HEK293 (cell line): Measurements from ENCODE around the gene ECT2L.

ENCODE experiments used
- CTCF ChIA-PET: fragments of 350-600 bp; formaldehyde crosslinking; extraction: SDS; loops from one replicate; lab custom pipeline; 2021; ENCODE audit warnings: antibody characterized with exemption; lab: Yijun Ruan, JAX
- POLR2A ChIA-PET: fragments of 300-600 bp; formaldehyde crosslinking; extraction: SDS; loops from one replicate; lab custom pipeline; 2020; ENCODE audit warnings: antibody characterized with exemption, inconsistent platforms; lab: Yijun Ruan, JAX
- H3K27ac ChIP-seq: fragments of 200-500 bp; sonication (Bioruptor generic); 2 replicates; pipeline ENCODE4 v1.5.1; 2014; ENCODE audit warnings: low read depth, low read length, control low read depth, inconsistent platforms; ENCODE audit errors: extremely low read depth
- H3K36me3 ChIP-seq, 2 experiments: fragments of 200-500 bp in 1 of 2; sonication (Bioruptor generic) in 1 of 2; 1 replicate in 1 of 2; 2 replicates in 1 of 2; pipeline ENCODE4 v1.5.1; 2014 to 2017; ENCODE audit warnings: inconsistent platforms in 2 of 2, low read length in 2 of 2; ENCODE audit not compliant: control insufficient read depth in 2 of 2, insufficient read depth in 1 of 2
- H3K4me1 ChIP-seq: fragments of 200-500 bp; sonication (Bioruptor generic); 2 replicates; pipeline ENCODE4 v1.5.1; 2014; ENCODE audit warnings: mild to moderate bottlenecking, low read length, inconsistent platforms; ENCODE audit not compliant: control insufficient read depth, insufficient read depth
- H3K4me3 ChIP-seq: 2 replicates; pipeline ENCODE4 v1.5.1; 2011; ENCODE audit warnings: low read depth, mild to moderate bottlenecking, control low read depth, low read length, moderate library complexity
- H3K9me3 ChIP-seq: fragments of 200-500 bp; sonication (Bioruptor generic); 2 replicates; pipeline ENCODE4 v1.5.1; 2014; ENCODE audit warnings: low read depth, low read length, inconsistent platforms; ENCODE audit not compliant: control insufficient read depth, insufficient read depth
- KLF9 ChIP-seq: fragments of 450-650 bp; formaldehyde crosslinking; IDR thresholded peaks from 2 replicates; pipeline ENCODE4 v1.5.1; 2016; ENCODE audit warnings: missing biosample characterization, missing genetic modification characterization, low read depth
- PRDM10 ChIP-seq: fragments of 450-650 bp; formaldehyde crosslinking; IDR thresholded peaks from 2 replicates; pipeline ENCODE4 v1.5.1; 2016; ENCODE audit warnings: missing biosample characterization, missing genetic modification characterization
- REST ChIP-seq: fragments of 450-650 bp; formaldehyde crosslinking; IDR thresholded peaks from 2 replicates; pipeline ENCODE4 v1.5.1; 2016; ENCODE audit warnings: missing biosample characterization, missing genetic modification characterization
- SCRT2 ChIP-seq: fragments of 450-650 bp; formaldehyde crosslinking; IDR thresholded peaks from 2 replicates; pipeline ENCODE4 v1.5.1; 2016; ENCODE audit warnings: missing biosample characterization, missing genetic modification characterization
- ZBTB44 ChIP-seq: fragments of 450-650 bp; IDR thresholded peaks from 2 replicates; pipeline ENCODE4 v1.5.1; 2018; ENCODE audit warnings: missing biosample characterization, mild to moderate bottlenecking, missing genetic modification characterization
- ZNF654 ChIP-seq: fragments of 450-650 bp; formaldehyde crosslinking; IDR thresholded peaks from 2 replicates; pipeline ENCODE4 v1.5.1; 2016; ENCODE audit warnings: low read depth, missing biosample characterization, missing genetic modification characterization
- ZNF768 ChIP-seq: fragments of 450-650 bp; formaldehyde crosslinking; IDR thresholded peaks from 2 replicates; pipeline ENCODE4 v1.5.1; 2018; ENCODE audit warnings: missing biosample characterization, mild to moderate bottlenecking, missing genetic modification characterization
- ZSCAN4 ChIP-seq: fragments of 450-650 bp; formaldehyde crosslinking; IDR thresholded peaks from 2 replicates; pipeline ENCODE4 v1.5.1; 2017; ENCODE audit warnings: missing biosample characterization, missing genetic modification characterization
- ZXDB ChIP-seq: fragments of 450-650 bp; formaldehyde crosslinking; IDR thresholded peaks from 2 replicates; pipeline ENCODE4 v1.5.1; 2016; ENCODE audit warnings: missing biosample characterization, missing genetic modification characterization

Gene ECT2L

GRCh38 chr6:138757136-138757535 lies 38.8 kb upstream of the ECT2L start:
- Histone ChIP-seq H3K27ac (no peak overlapping the region), H3K4me3 (no peak overlapping the region), H3K4me1 (no peaks in the 10 kb centered on the region), H3K9me3 (no peaks in the 10 kb centered on the region), H3K36me3 (peaks cover 0 to 5% of the 10 kb centered on the region in 2 experiments; a peak in 1 of 3 replicates)
- no peak for TF ChIP-seq ZNF768 (tag by site-specific recombination)
- TF ChIP-seq ZBTB44 = no peak
- CTCF ChIA-PET = interaction anchor here (1.0 kb wide), 1 partner anchor 7 kb away, joined by 3 read pairs; no protein-coding TSS in a partner anchor
- POLR2A ChIA-PET = no interaction called here

GRCh38 chr6:138765896-138766655 lies 29.8 kb upstream of the ECT2L start:
- H3K4me3 ChIP-seq = no peak overlapping the region
- TF ChIP-seq SCRT2 (tag by site-specific recombination) (no peak), REST (tag by site-specific recombination) (no peak), ZNF654 (peak; percentile 75), ZSCAN4 (tag by site-specific recombination) (peak; percentile 82)
- TF ChIP-seq, all 188 proteins: peak for 2

GRCh38 chr6:138769102-138769676 lies 26.7 kb upstream of the ECT2L start:
- H3K36me3 ChIP-seq = no peaks in the 10 kb centered on the region
- no peaks in the 10 kb centered on the region for H3K9me3 ChIP-seq
- CTCF ChIA-PET = interaction anchor here (1.0 to 12.8 kb wide), 5 partner anchors 77 to 653 kb away, joined by 3 to 157 read pairs (median 3); no protein-coding TSS in a partner anchor
- no peaks in the 10 kb centered on the region for H3K4me1 ChIP-seq
- TF ChIP-seq ZXDB (0 out of 2 replicates have a peak, but pooled peaks have one; percentile 13), PRDM10 (peak; percentile 83), KLF9 (tag by site-specific recombination) (no peak)
- no peak overlapping the region for H3K27ac ChIP-seq
- no peak overlapping the region for H3K4me3 ChIP-seq
- POLR2A ChIA-PET = no interaction called here

More at GRCh38 chr6:138765896-138766655, 29.8 kb upstream of the ECT2L start:
- POLR2A ChIA-PET = interaction anchor here (1.1 kb wide), 1 partner anchor 74 kb away, joined by 3 read pairs; no protein-coding TSS in a partner anchor
- no peaks in the 10 kb centered on the region for H3K4me1 ChIP-seq
- H3K36me3 ChIP-seq = peaks cover 0 to 18% of the 10 kb centered on the region in 2 experiments; a peak in 1 of 3 replicates
- CTCF ChIA-PET = interaction anchor here (0.6 to 12.8 kb wide), 55 partner anchors 10 to 665 kb away, joined by 3 to 157 read pairs (median 3); no protein-coding TSS in a partner anchor
- no peaks in the 10 kb centered on the region for H3K9me3 ChIP-seq
- H3K27ac ChIP-seq = no peak overlapping the region
